Fibroblast of villous mesenchyme (primary cell): ENCODE data around the gene GPX4. TPM values are rescaled to one million over a fixed set of nuclear protein-coding genes. Genes with fewer than 3 reads are reported as not detected.

Source experiments
- DNase-seq: peaks from one replicate; pipeline ENCODE4 v3.0.0-alpha.2; 2010; ENCODE audit warnings: low read depth
- H3K4me3 ChIP-seq: 2 replicates; pipeline ENCODE4 v1.5.1; 2011; ENCODE audit warnings: low read depth, mild to moderate bottlenecking, low read length
- CTCF ChIP-seq: IDR thresholded peaks from 2 replicates; pipeline ENCODE4 v1.5.1; 2012; ENCODE audit warnings: low read depth, mild to moderate bottlenecking, low read length; ENCODE audit not compliant: insufficient read depth
- total RNA-seq: library from RNA; depleted of rRNA; stranded (reverse); fragments of >200 nt; gene quantifications from 2 replicates; pipeline ENCODE4 v1.2.3, GENCODE V29; 2012

The GPX4 gene
- total RNA-seq, 1 donor = 254 TPM

GRCh38 chr19:1070576-1070930 lies 33.2 kb upstream of the GPX4 start:
- TF ChIP-seq CTCF = peak; percentile 19
- DNase-seq = peak; percentile 12
- H3K4me3 ChIP-seq = no peak overlapping the region

GRCh38 chr19:1070931-1071791 lies 32.6 kb upstream of the GPX4 start:
- peak overlapping the region; percentile 15 for H3K4me3 ChIP-seq
- no peak for TF ChIP-seq CTCF
- no peak for DNase-seq

GRCh38 chr19:1072371-1073015 lies 31.3 kb upstream of the GPX4 start:
- no peak overlapping the region for H3K4me3 ChIP-seq
- no peak for TF ChIP-seq CTCF

GRCh38 chr19:1073063-1073955 lies 30.5 kb upstream of the GPX4 start:
- no peak for DNase-seq
- TF ChIP-seq CTCF = no peak
- no peak overlapping the region for H3K4me3 ChIP-seq

More at GRCh38 chr19:1072371-1073015, 31.3 kb upstream of the GPX4 start:
- DNase-seq = no peak

- no peak for DNase-seq
- H3K4me3 ChIP-seq = no peak overlapping the region
- no peak for TF ChIP-seq CTCF
Observed at GRCh38 chr19:1073956-1074517, 29.8 kb upstream of the GPX4 start.

- H3K4me3 ChIP-seq = peak overlapping the region; percentile 64
- peak; percentile 75 for DNase-seq
- no peak for TF ChIP-seq CTCF
Observed at GRCh38 chr19:1074544-1075283, 29.1 kb upstream of the GPX4 start.
